Neural cell (in vitro differentiated cells): ENCODE data around the gene TCP10L.

Experiments used
- POLR2AphosphoS5 ChIP-seq: IDR thresholded peaks from 2 replicates; pipeline ENCODE4 v1.6.1; 2012
- RAD21 ChIP-seq: fragments of 450-650 bp; conservative IDR thresholded peaks from 2 replicates; pipeline ENCODE4 v1.6.1; 2014; ENCODE audit warnings: antibody characterized with exemption, mild to moderate bottlenecking, moderate library complexity
- TF ChIP-seq, protein P1 (sequence below): fragments of 450-650 bp; IDR thresholded peaks from 2 replicates; pipeline ENCODE4 v1.5.1; 2014; ENCODE audit warnings: antibody characterized with exemption, mild to moderate bottlenecking, moderate library complexity; ENCODE audit not compliant: poor library complexity, severe bottlenecking

DNA sequence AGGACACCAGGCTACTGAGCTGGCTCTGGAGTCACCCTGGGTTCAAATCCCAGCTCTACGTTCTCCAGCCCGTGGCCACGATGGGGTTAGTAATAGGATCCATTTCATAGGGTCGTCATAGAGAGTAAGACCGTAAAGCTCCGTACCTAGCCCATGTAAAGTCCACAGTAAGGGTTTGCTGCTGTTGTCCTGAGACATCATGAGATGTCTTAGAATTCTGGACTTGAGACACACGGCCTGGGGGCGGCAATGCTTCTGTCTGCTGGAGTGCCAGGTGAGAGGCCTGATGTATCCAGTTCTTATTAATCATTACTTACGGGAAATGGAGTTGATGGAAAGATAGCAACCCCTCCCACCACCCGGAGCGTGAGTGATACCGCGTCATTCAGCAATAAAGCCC lies 3.6 kb downstream of the TCP10L start:
- TF ChIP-seq, protein P1, sequence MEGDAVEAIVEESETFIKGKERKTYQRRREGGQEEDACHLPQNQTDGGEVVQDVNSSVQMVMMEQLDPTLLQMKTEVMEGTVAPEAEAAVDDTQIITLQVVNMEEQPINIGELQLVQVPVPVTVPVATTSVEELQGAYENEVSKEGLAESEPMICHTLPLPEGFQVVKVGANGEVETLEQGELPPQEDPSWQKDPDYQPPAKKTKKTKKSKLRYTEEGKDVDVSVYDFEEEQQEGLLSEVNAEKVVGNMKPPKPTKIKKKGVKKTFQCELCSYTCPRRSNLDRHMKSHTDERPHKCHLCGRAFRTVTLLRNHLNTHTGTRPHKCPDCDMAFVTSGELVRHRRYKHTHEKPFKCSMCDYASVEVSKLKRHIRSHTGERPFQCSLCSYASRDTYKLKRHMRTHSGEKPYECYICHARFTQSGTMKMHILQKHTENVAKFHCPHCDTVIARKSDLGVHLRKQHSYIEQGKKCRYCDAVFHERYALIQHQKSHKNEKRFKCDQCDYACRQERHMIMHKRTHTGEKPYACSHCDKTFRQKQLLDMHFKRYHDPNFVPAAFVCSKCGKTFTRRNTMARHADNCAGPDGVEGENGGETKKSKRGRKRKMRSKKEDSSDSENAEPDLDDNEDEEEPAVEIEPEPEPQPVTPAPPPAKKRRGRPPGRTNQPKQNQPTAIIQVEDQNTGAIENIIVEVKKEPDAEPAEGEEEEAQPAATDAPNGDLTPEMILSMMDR: no peak
- TF ChIP-seq POLR2AphosphoS5 (no peak), RAD21 (no peak)
